Erythroblast (primary cell): ENCODE data around the gene CST7.

ENCODE experiments used
- DNase-seq, 2 experiments: peaks; one replicate each; lab custom pipeline; 2025; lab: John Stamatoyannopoulos, UW
- GATA1 ChIP-seq: IDR thresholded peaks from 2 replicates; pipeline ENCODE4 v1.6.1; 2011; ENCODE audit warnings: low read depth, mild to moderate bottlenecking, control low read depth, low read length, moderate library complexity
- POLR2A ChIP-seq: IDR thresholded peaks from 2 replicates; pipeline ENCODE4 v1.6.1; 2011; ENCODE audit warnings: mild to moderate bottlenecking, low read length

CST7 gene

GRCh38 chr20:24971376-24972101, 22.5 kb downstream of the CST7 start:
- TF ChIP-seq POLR2A = no peak

GRCh38 chr20:24972341-24972740, 23.3 kb downstream of the CST7 start:
- TF ChIP-seq POLR2A = no peak
- TF ChIP-seq GATA1 = no peak
- no peak for DNase-seq

More at GRCh38 chr20:24971376-24972101, 22.5 kb downstream of the CST7 start:
- DNase-seq = no peak

GRCh38 chr20:24977336-24977735, 28.3 kb downstream of the CST7 start:
- no peak for DNase-seq
- TF ChIP-seq GATA1 = no peak
- TF ChIP-seq POLR2A = no peak

- no peak for DNase-seq
- TF ChIP-seq GATA1 (no peak), POLR2A (no peak)
Observed at GRCh38 chr20:24977797-24978196, 28.7 kb downstream of the CST7 start.

- TF ChIP-seq POLR2A (no peak), GATA1 (no peak)
- DNase-seq = no peak
Observed at GRCh38 chr20:24978513-24978912, 29.4 kb downstream of the CST7 start.

GRCh38 chr20:24979036-24979960, 30.2 kb downstream of the CST7 start:
- no peak for TF ChIP-seq POLR2A
- TF ChIP-seq GATA1 = no peak
- DNase-seq = no peak

- no peak for DNase-seq
- TF ChIP-seq GATA1 (no peak), POLR2A (no peak)
Observed at GRCh38 chr20:24980291-24981053, 31.4 kb downstream of the CST7 start.

GRCh38 chr20:24981282-24981681, 32.2 kb downstream of the CST7 start:
- TF ChIP-seq GATA1 (no peak), POLR2A (no peak)
- no peak for DNase-seq

- no peak for DNase-seq
- no peak for TF ChIP-seq GATA1
- no peak for TF ChIP-seq POLR2A
Observed at GRCh38 chr20:24981790-24982189, 32.7 kb downstream of the CST7 start.

- DNase-seq = no peak
- no peak for TF ChIP-seq GATA1
- no peak for TF ChIP-seq POLR2A
Observed at GRCh38 chr20:24983896-24984295, 34.8 kb downstream of the CST7 start.

- no peak for DNase-seq
- TF ChIP-seq POLR2A (no peak), GATA1 (no peak)
Observed at GRCh38 chr20:24984961-24985640, 36.0 kb downstream of the CST7 start.

- no peak for TF ChIP-seq GATA1
- TF ChIP-seq POLR2A = no peak
- DNase-seq = no peak
Observed at GRCh38 chr20:24985802-24986201, 36.7 kb downstream of the CST7 start.

GRCh38 chr20:24986436-24987015, 37.5 kb downstream of the CST7 start:
- TF ChIP-seq POLR2A = no peak
- TF ChIP-seq GATA1 = no peak
- no peak for DNase-seq
